Measurements from ENCODE around the gene NDUFAF2. TPM values are rescaled to one million over a fixed set of nuclear protein-coding genes. Genes with fewer than 3 reads are reported as not detected.

Gene NDUFAF2
- total and polyA plus RNA-seq, 2 of the 13 experiments (the other 11 are each of a cell fraction or from before 2014, with no cell fraction given): 34.0 to 78.4 TPM

DNA sequence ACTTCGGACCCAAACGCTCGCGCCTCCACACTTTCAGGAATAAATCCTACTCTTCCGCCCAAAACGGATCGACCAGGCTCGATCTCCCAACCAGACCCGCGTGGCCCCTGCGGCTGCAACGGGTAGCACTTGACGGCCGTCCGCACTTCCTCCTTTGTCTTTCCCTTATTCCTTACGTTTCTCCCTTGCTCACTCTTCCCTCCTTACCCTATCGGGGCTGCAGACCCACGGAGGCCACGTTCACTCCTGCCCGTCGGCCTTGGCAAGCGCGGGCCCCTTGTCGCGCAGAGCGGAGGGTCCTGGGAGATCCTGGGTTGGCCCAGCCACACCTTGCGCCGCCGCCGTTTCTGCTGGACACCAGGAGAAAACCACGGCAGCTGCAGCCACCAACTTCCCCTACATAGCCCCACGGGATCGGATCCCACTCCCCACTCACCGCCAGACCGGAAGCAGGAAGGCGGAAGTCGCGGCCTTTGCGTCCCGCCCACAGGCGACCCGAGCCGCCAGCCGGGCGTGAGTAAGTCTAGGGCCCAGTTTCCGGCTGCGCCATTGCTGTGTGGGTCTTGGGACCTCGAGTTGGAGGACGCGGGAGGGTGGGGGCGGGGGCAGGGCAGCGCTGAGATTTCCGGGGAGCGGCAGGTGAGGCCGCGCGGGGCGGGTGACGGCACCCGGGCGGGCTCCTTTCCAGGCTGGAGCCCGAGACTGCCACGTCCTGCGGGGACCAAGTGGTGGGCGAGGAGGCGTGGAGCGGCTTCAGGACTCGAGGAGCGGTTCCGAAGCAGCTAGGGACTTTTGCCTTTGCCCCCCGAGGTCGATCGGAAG, 217.2 kb downstream of the NDUFAF2 start, which contains the start of gene SMIM15 (continued):
- TF ChIP-seq SIX4 (CRISPR knock-in tag; IDR thresholded peaks at IDR 0.05): no peak
- TF ChIP-seq ZNF567 (CRISPR knock-in tag; IDR thresholded peaks at IDR 0.05; ENCODE audit: borderline replicate concordance): no peak; the same call in 1 of the 2 replicates
- TF ChIP-seq ZNF512 (CRISPR knock-in tag; IDR thresholded peaks at IDR 0.05): no peak
- peak; percentile 76 for TF ChIP-seq ZNF543 (CRISPR knock-in tag; IDR thresholded peaks at IDR 0.05)
- TF ChIP-seq HNF1A (IDR thresholded peaks at IDR 0.05; ENCODE audit: low read depth): no peak
- TF ChIP-seq HNF1A (CRISPR knock-in tag; IDR thresholded peaks at IDR 0.05; ENCODE audit: borderline replicate concordance): peak; percentile 17; the same call in 1 of the 2 replicates
- TF ChIP-seq ZNF343 (CRISPR knock-in tag; IDR thresholded peaks at IDR 0.05): 0 out of 2 replicates have a peak, but pooled peaks have one; percentile 29
- TF ChIP-seq GPBP1L1 (CRISPR knock-in tag; IDR thresholded peaks at IDR 0.05): no peak
- peak; percentile 37; the same call in 1 of the 2 replicates for TF ChIP-seq HCFC1 (IDR thresholded peaks at IDR 0.05; ENCODE audit: low read depth, low read length)
- TF ChIP-seq ZNF350 (CRISPR knock-in tag; IDR thresholded peaks at IDR 0.05; ENCODE audit: borderline replicate concordance, low read depth): peak; percentile 83
- TF ChIP-seq TRIM22 (IDR thresholded peaks at IDR 0.05): no peak
- TF ChIP-seq, protein P1, sequence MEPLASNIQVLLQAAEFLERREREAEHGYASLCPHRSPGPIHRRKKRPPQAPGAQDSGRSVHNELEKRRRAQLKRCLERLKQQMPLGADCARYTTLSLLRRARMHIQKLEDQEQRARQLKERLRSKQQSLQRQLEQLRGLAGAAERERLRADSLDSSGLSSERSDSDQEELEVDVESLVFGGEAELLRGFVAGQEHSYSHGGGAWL (CRISPR knock-in tag; IDR thresholded peaks at IDR 0.05): peak; percentile 59; the same call in 1 of the 2 replicates
- TF ChIP-seq, protein P2, sequence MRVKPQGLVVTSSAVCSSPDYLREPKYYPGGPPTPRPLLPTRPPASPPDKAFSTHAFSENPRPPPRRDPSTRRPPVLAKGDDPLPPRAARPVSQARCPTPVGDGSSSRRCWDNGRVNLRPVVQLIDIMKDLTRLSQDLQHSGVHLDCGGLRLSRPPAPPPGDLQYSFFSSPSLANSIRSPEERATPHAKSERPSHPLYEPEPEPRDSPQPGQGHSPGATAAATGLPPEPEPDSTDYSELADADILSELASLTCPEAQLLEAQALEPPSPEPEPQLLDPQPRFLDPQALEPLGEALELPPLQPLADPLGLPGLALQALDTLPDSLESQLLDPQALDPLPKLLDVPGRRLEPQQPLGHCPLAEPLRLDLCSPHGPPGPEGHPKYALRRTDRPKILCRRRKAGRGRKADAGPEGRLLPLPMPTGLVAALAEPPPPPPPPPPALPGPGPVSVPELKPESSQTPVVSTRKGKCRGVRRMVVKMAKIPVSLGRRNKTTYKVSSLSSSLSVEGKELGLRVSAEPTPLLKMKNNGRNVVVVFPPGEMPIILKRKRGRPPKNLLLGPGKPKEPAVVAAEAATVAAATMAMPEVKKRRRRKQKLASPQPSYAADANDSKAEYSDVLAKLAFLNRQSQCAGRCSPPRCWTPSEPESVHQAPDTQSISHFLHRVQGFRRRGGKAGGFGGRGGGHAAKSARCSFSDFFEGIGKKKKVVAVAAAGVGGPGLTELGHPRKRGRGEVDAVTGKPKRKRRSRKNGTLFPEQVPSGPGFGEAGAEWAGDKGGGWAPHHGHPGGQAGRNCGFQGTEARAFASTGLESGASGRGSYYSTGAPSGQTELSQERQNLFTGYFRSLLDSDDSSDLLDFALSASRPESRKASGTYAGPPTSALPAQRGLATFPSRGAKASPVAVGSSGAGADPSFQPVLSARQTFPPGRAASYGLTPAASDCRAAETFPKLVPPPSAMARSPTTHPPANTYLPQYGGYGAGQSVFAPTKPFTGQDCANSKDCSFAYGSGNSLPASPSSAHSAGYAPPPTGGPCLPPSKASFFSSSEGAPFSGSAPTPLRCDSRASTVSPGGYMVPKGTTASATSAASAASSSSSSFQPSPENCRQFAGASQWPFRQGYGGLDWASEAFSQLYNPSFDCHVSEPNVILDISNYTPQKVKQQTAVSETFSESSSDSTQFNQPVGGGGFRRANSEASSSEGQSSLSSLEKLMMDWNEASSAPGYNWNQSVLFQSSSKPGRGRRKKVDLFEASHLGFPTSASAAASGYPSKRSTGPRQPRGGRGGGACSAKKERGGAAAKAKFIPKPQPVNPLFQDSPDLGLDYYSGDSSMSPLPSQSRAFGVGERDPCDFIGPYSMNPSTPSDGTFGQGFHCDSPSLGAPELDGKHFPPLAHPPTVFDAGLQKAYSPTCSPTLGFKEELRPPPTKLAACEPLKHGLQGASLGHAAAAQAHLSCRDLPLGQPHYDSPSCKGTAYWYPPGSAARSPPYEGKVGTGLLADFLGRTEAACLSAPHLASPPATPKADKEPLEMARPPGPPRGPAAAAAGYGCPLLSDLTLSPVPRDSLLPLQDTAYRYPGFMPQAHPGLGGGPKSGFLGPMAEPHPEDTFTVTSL (CRISPR knock-in tag; IDR thresholded peaks at IDR 0.05; ENCODE audit: borderline replicate concordance): peak; percentile 27; the same call in 1 of the 2 replicates
